ENCODE results near the gene G6PC2.

DNA sequence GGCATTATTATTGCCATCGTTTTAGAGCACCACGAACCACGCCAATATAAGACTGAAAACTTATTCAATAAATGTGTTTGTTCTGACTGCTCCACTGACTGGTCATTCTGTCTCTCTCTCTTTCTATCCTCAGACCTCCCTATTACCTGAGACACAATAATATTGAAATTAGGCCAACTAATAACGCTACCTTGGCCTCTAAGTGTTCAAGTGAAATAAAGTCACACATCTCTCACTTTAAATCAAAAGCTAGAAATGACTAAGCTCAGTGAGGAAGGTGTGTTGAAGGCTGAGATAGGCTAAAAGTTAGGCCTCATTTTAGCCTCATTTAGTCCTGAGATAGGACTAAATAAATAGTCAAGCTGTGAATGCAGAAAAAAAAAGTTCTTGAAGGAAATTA lies 38.8 kb downstream of the G6PC2 start:
- TF ChIP-seq, protein P1, sequence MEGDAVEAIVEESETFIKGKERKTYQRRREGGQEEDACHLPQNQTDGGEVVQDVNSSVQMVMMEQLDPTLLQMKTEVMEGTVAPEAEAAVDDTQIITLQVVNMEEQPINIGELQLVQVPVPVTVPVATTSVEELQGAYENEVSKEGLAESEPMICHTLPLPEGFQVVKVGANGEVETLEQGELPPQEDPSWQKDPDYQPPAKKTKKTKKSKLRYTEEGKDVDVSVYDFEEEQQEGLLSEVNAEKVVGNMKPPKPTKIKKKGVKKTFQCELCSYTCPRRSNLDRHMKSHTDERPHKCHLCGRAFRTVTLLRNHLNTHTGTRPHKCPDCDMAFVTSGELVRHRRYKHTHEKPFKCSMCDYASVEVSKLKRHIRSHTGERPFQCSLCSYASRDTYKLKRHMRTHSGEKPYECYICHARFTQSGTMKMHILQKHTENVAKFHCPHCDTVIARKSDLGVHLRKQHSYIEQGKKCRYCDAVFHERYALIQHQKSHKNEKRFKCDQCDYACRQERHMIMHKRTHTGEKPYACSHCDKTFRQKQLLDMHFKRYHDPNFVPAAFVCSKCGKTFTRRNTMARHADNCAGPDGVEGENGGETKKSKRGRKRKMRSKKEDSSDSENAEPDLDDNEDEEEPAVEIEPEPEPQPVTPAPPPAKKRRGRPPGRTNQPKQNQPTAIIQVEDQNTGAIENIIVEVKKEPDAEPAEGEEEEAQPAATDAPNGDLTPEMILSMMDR (IDR thresholded peaks at IDR 0.05), result no peak
- TF ChIP-seq POLR2A (IDR thresholded peaks at IDR 0.05), result no peak

Data from right lobe of liver (tissue), 4 donors.